GM12873 (cell line): ENCODE data around the gene ACOT11.

Experiments used
- CTCF ChIP-seq: IDR thresholded peaks from 2 replicates; pipeline ENCODE4 v1.5.1; 2012; ENCODE audit warnings: low read depth, mild to moderate bottlenecking, moderate library complexity, low read length, control low read depth; ENCODE audit not compliant: insufficient read depth; ENCODE audit errors: missing control alignments

The ACOT11 gene

GRCh38 chr1:54571803-54572541 lies 23.9 kb downstream of the ACOT11 start:
- TF ChIP-seq CTCF: no peak

- TF ChIP-seq CTCF: no peak
Observed at GRCh38 chr1:54572542-54572850, 24.5 kb downstream of the ACOT11 start.

- TF ChIP-seq CTCF: no peak
Observed at GRCh38 chr1:54574158-54574778, 26.2 kb downstream of the ACOT11 start.

GRCh38 chr1:54575161-54575560 lies 27.1 kb downstream of the ACOT11 start:
- TF ChIP-seq CTCF: peak; percentile 13

- TF ChIP-seq CTCF: no peak
Observed at GRCh38 chr1:54575605-54576290, 27.7 kb downstream of the ACOT11 start.

- no peak for TF ChIP-seq CTCF
Observed at GRCh38 chr1:54577612-54578011, 29.6 kb downstream of the ACOT11 start.

- no peak for TF ChIP-seq CTCF
Observed at GRCh38 chr1:54579337-54579781, 31.3 kb downstream of the ACOT11 start.
